Stimulated activated CD4-positive, alpha-beta T cell treated with anti-CD3 and anti-CD28 coated beads, Interleukin-4, amount 100 ng/mL, for 4 hours (primary cell): ENCODE data around the gene OLIG2.

Source experiments
- DNase-seq, 2 experiments: peaks; one replicate each; pipeline ENCODE4 v3.0.0-alpha.2; 2020

OLIG2 gene

GRCh38 chr21:33033961-33034413, 8.3 kb downstream of the OLIG2 start:
- no peak for DNase-seq

- no peak for DNase-seq
Measured at GRCh38 chr21:33035147-33035546, 9.4 kb downstream of the OLIG2 start.

GRCh38 chr21:33036430-33037162, 10.9 kb downstream of the OLIG2 start:
- peak in 1 of 2 experiments; percentile 7 for DNase-seq

- DNase-seq: no peak
Measured at GRCh38 chr21:33037501-33037900, 11.8 kb downstream of the OLIG2 start.

GRCh38 chr21:33039536-33039935, 13.8 kb downstream of the OLIG2 start:
- DNase-seq: no peak

- no peak for DNase-seq
Measured at GRCh38 chr21:33040215-33040614, 14.5 kb downstream of the OLIG2 start.

GRCh38 chr21:33041981-33042380, 16.2 kb downstream of the OLIG2 start:
- DNase-seq: no peak

GRCh38 chr21:33042812-33043211, 17.1 kb downstream of the OLIG2 start:
- no peak for DNase-seq

- DNase-seq: no peak
Measured at GRCh38 chr21:33046455-33046854, 20.7 kb downstream of the OLIG2 start.

GRCh38 chr21:33047231-33047630, 21.5 kb downstream of the OLIG2 start:
- DNase-seq: no peak

GRCh38 chr21:33051925-33052324, 26.2 kb downstream of the OLIG2 start:
- DNase-seq: no peak

- no peak for DNase-seq
Measured at GRCh38 chr21:33053951-33054350, 28.2 kb downstream of the OLIG2 start.

GRCh38 chr21:33055991-33056390, 30.3 kb downstream of the OLIG2 start:
- no peak for DNase-seq

GRCh38 chr21:33057385-33057940, 31.7 kb downstream of the OLIG2 start:
- no peak for DNase-seq

- DNase-seq: no peak
Measured at GRCh38 chr21:33058527-33058926, 32.8 kb downstream of the OLIG2 start.

GRCh38 chr21:33058957-33059356, 33.2 kb downstream of the OLIG2 start:
- no peak for DNase-seq

GRCh38 chr21:33059380-33059841, 33.7 kb downstream of the OLIG2 start:
- DNase-seq: no peak

GRCh38 chr21:33061233-33061632, 35.5 kb downstream of the OLIG2 start:
- no peak for DNase-seq

GRCh38 chr21:33063375-33063883, 37.7 kb downstream of the OLIG2 start:
- no peak for DNase-seq

GRCh38 chr21:33063907-33064622, 38.3 kb downstream of the OLIG2 start:
- DNase-seq: no peak

- no peak for DNase-seq
Measured at GRCh38 chr21:33064623-33065390, 39.1 kb downstream of the OLIG2 start.

- no peak for DNase-seq
Measured at GRCh38 chr21:33067043-33067442, 41.3 kb downstream of the OLIG2 start.

GRCh38 chr21:33067457-33067856, 41.7 kb downstream of the OLIG2 start:
- no peak for DNase-seq
